GM23338 (cell line): ENCODE data around the gene KIRREL3.

Source experiments
- EZH2 ChIP-seq: fragments of 200-600 bp; sonication (generic); IDR thresholded peaks from one replicate; pipeline ENCODE4 v1.8.0; 2017; ENCODE audit warnings: antibody characterized with exemption, mild to moderate bottlenecking, low read depth; ENCODE audit not compliant: unreplicated experiment
- POLR2AphosphoS5 ChIP-seq: IDR thresholded peaks from 2 replicates; pipeline ENCODE4 v1.6.1; 2016; ENCODE audit warnings: antibody characterized with exemption, low read depth
- TF ChIP-seq, protein P1 (sequence below), 2 experiments: fragments of 200-600 bp in 1 of 2; sonication (generic) in 1 of 2; conservative IDR thresholded peaks; 2 replicates each; pipeline versions ENCODE4 v1.5.1 to v1.6.1; 2016 to 2017; ENCODE audit warnings: antibody characterized with exemption in 2 of 2, low read depth in 2 of 2, mild to moderate bottlenecking in 2 of 2, moderate library complexity in 1 of 2
- TF ChIP-seq, protein P2 (sequence below): IDR thresholded peaks from one replicate; pipeline ENCODE4 v1.6.1; 2018; ENCODE audit warnings: antibody characterized with exemption; ENCODE audit not compliant: unreplicated experiment

DNA sequence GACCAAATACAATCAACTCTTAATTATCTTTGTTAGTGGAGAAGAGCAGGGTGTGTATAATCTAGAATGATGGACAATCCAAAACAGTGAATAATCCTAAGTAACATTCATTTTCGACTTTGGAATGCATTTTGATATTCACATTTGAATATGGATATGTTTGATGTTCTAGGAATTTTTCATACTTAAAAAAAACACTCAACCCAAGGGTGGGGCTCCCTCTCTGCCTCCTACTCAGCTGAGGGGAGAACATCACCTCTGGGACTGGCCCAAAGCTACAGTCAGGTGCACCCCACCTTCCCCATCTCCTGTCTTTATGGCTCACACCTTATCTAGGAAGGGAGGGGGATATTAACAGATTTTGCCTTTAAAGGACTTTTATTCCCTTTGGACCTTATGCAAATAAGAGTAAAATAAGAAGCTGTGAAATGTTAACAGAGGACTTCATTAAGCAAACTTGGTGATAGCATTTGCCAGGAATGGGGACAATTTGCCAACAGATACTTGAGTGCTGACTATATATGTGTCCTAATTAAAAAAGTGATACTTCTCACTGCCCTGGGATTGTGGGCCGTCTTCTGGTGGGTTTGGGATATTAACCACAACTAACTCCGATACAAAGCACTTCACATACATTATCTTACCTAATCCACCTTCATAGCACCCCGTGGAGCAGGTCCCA lies 458.1 kb downstream of the KIRREL3 start:
- TF ChIP-seq POLR2AphosphoS5 (no peak), EZH2 (no peak)
- TF ChIP-seq, protein P1, sequence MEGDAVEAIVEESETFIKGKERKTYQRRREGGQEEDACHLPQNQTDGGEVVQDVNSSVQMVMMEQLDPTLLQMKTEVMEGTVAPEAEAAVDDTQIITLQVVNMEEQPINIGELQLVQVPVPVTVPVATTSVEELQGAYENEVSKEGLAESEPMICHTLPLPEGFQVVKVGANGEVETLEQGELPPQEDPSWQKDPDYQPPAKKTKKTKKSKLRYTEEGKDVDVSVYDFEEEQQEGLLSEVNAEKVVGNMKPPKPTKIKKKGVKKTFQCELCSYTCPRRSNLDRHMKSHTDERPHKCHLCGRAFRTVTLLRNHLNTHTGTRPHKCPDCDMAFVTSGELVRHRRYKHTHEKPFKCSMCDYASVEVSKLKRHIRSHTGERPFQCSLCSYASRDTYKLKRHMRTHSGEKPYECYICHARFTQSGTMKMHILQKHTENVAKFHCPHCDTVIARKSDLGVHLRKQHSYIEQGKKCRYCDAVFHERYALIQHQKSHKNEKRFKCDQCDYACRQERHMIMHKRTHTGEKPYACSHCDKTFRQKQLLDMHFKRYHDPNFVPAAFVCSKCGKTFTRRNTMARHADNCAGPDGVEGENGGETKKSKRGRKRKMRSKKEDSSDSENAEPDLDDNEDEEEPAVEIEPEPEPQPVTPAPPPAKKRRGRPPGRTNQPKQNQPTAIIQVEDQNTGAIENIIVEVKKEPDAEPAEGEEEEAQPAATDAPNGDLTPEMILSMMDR (conservative IDR thresholded peaks at IDR 0.05; ENCODE audit: low read depth in 2 of 2), result no peak
- TF ChIP-seq, protein P2, sequence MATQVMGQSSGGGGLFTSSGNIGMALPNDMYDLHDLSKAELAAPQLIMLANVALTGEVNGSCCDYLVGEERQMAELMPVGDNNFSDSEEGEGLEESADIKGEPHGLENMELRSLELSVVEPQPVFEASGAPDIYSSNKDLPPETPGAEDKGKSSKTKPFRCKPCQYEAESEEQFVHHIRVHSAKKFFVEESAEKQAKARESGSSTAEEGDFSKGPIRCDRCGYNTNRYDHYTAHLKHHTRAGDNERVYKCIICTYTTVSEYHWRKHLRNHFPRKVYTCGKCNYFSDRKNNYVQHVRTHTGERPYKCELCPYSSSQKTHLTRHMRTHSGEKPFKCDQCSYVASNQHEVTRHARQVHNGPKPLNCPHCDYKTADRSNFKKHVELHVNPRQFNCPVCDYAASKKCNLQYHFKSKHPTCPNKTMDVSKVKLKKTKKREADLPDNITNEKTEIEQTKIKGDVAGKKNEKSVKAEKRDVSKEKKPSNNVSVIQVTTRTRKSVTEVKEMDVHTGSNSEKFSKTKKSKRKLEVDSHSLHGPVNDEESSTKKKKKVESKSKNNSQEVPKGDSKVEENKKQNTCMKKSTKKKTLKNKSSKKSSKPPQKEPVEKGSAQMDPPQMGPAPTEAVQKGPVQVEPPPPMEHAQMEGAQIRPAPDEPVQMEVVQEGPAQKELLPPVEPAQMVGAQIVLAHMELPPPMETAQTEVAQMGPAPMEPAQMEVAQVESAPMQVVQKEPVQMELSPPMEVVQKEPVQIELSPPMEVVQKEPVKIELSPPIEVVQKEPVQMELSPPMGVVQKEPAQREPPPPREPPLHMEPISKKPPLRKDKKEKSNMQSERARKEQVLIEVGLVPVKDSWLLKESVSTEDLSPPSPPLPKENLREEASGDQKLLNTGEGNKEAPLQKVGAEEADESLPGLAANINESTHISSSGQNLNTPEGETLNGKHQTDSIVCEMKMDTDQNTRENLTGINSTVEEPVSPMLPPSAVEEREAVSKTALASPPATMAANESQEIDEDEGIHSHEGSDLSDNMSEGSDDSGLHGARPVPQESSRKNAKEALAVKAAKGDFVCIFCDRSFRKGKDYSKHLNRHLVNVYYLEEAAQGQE, result no peak
